H9 (cell line): ENCODE measurements around the gene LIMS2. TPM values are rescaled to one million over a fixed set of nuclear protein-coding genes. Genes with fewer than 3 reads are reported as not detected.

Source experiments
- DNase-seq: peaks from one replicate; pipeline ENCODE4 v3.0.0-alpha.2; 2017
- H2AFZ ChIP-seq: one replicate; pipeline ENCODE4 v1.6.1; 2013; ENCODE audit warnings: mild to moderate bottlenecking, low read length, control low read depth, moderate library complexity
- H2AK5ac ChIP-seq: 2 replicates; pipeline ENCODE4 v1.6.1; 2013; ENCODE audit warnings: low read length, control low read depth, mixed read lengths; ENCODE audit not compliant: insufficient read length
- H2BK120ac ChIP-seq: one replicate; pipeline ENCODE4 v1.6.1; 2013; ENCODE audit warnings: low read depth, mild to moderate bottlenecking, low read length, control low read depth, inconsistent platforms; ENCODE audit not compliant: poor library complexity, severe bottlenecking
- H2BK12ac ChIP-seq: 2 replicates; pipeline ENCODE4 v1.6.1; 2013; ENCODE audit warnings: low read length, control low read depth, mixed read lengths, low read depth; ENCODE audit not compliant: insufficient read length
- H2BK15ac ChIP-seq: 2 replicates; pipeline ENCODE4 v1.6.1; 2013; ENCODE audit warnings: low read depth, low read length, control low read depth
- H2BK20ac ChIP-seq: one replicate; pipeline ENCODE4 v1.6.1; 2013; ENCODE audit warnings: low read depth, mild to moderate bottlenecking, low read length, control low read depth, inconsistent platforms; ENCODE audit not compliant: poor library complexity, severe bottlenecking
- H2BK5ac ChIP-seq: 2 replicates; pipeline ENCODE4 v1.6.1; 2013; ENCODE audit warnings: low read length, control low read depth, mixed read lengths; ENCODE audit not compliant: insufficient read length
- H3K14ac ChIP-seq: 2 replicates; pipeline ENCODE4 v1.6.1; 2013; ENCODE audit warnings: low read length, control low read depth; ENCODE audit not compliant: insufficient read depth
- H3K18ac ChIP-seq: 2 replicates; pipeline ENCODE4 v1.6.1; 2013; ENCODE audit warnings: low read depth, mild to moderate bottlenecking, mixed read lengths, low read length, control low read depth; ENCODE audit not compliant: insufficient read length
- H3K23ac ChIP-seq: 2 replicates; pipeline ENCODE4 v1.6.1; 2013; ENCODE audit warnings: low read length, control low read depth, mixed read lengths, low read depth; ENCODE audit not compliant: insufficient read length
- H3K23me2 ChIP-seq: 2 replicates; pipeline ENCODE4 v1.6.1; 2013; ENCODE audit warnings: low read depth, mild to moderate bottlenecking, mixed read lengths, low read length, control low read depth; ENCODE audit not compliant: insufficient read length, poor library complexity, severe bottlenecking
- H3K27ac ChIP-seq: 2 replicates; pipeline ENCODE4 v1.5.1; 2013; ENCODE audit warnings: low read length, control low read depth, mixed read lengths, low read depth; ENCODE audit not compliant: insufficient read length
- H3K27me3 ChIP-seq: 2 replicates; pipeline ENCODE4 v1.6.1; 2013; ENCODE audit warnings: low read length, control low read depth, inconsistent platforms; ENCODE audit not compliant: insufficient read depth
- H3K4ac ChIP-seq: 2 replicates; pipeline ENCODE4 v1.6.1; 2013; ENCODE audit warnings: low read depth, mild to moderate bottlenecking, control low read depth, inconsistent platforms, low read length, moderate library complexity
- H3K4me1 ChIP-seq: 2 replicates; pipeline ENCODE4 v1.6.1; 2013; ENCODE audit warnings: low read length, control low read depth, inconsistent platforms; ENCODE audit not compliant: insufficient read depth
- H3K4me2 ChIP-seq: 2 replicates; pipeline ENCODE4 v1.6.1; 2013; ENCODE audit warnings: low read length, control low read depth, mixed read lengths; ENCODE audit not compliant: insufficient read length, insufficient read depth
- H3K56ac ChIP-seq: 2 replicates; pipeline ENCODE4 v1.6.1; 2013; ENCODE audit warnings: low read depth, mild to moderate bottlenecking, mixed read lengths, low read length, control low read depth; ENCODE audit not compliant: insufficient read length
- H3K79me1 ChIP-seq: 2 replicates; pipeline ENCODE4 v1.6.1; 2013; ENCODE audit warnings: low read depth, mild to moderate bottlenecking, moderate library complexity, low read length, control low read depth, inconsistent platforms; ENCODE audit not compliant: insufficient read depth, poor library complexity, severe bottlenecking
- H3K79me2 ChIP-seq: 2 replicates; pipeline ENCODE4 v1.6.1; 2013; ENCODE audit warnings: low read length, control low read depth, inconsistent platforms; ENCODE audit not compliant: insufficient read depth
- H3K9ac ChIP-seq: 2 replicates; pipeline ENCODE4 v1.6.1; 2013; ENCODE audit warnings: low read length, control low read depth, mixed read lengths; ENCODE audit not compliant: insufficient read length; ENCODE audit errors: extremely low read depth
- H3K9me3 ChIP-seq: one replicate; pipeline ENCODE4 v1.6.1; 2013; ENCODE audit warnings: low read depth, low read length, inconsistent platforms; ENCODE audit not compliant: control insufficient read depth
- H3T11ph ChIP-seq: one replicate; pipeline ENCODE4 v1.6.1; 2013; ENCODE audit warnings: mild to moderate bottlenecking, low read length, control low read depth, inconsistent platforms
- H4K20me1 ChIP-seq: one replicate; pipeline ENCODE4 v1.6.1; 2013; ENCODE audit not compliant: control insufficient read depth, insufficient read length, insufficient read depth
- H4K5ac ChIP-seq: 2 replicates; pipeline ENCODE4 v1.6.1; 2013; ENCODE audit warnings: low read depth, mild to moderate bottlenecking, mixed read lengths, low read length, control low read depth; ENCODE audit not compliant: insufficient read length
- H4K8ac ChIP-seq: replicated peaks from 2 replicates; pipeline ENCODE4 v1.6.1; 2013; ENCODE audit warnings: low read length, control low read depth, mixed read lengths, low read depth; ENCODE audit not compliant: insufficient read length
- H4K91ac ChIP-seq: 2 replicates; pipeline ENCODE4 v1.6.1; 2013; ENCODE audit warnings: low read depth, mild to moderate bottlenecking, moderate library complexity, mixed read lengths, low read length, control low read depth; ENCODE audit not compliant: insufficient read length
- H3K27ac Mint-ChIP-seq, 3 experiments: 2 replicates in 2 of 3; 3 replicates in 1 of 3; pipeline ENCODE4 v1.8.0; 2020 to 2021; ENCODE audit warnings: mixed read lengths in 3 of 3, mild to moderate bottlenecking in 1 of 3, moderate library complexity in 1 of 3
- H3K27me3 Mint-ChIP-seq: 2 replicates; pipeline ENCODE4 v1.8.0; 2021; ENCODE audit warnings: low read depth, mild to moderate bottlenecking, moderate library complexity, mixed read lengths
- H3K36me3 Mint-ChIP-seq, 3 experiments: 2 replicates in 2 of 3; 3 replicates in 1 of 3; pipeline ENCODE4 v1.8.0; 2020 to 2021; ENCODE audit warnings: low read depth in 3 of 3, mixed read lengths in 3 of 3; ENCODE audit not compliant: insufficient read depth in 1 of 3
- H3K4me1 Mint-ChIP-seq, 2 experiments: 2 replicates each; pipeline ENCODE4 v1.8.0; 2020; ENCODE audit warnings: mixed read lengths in 2 of 2
- H3K4me3 Mint-ChIP-seq, 2 experiments: 2 replicates in 1 of 2; 3 replicates in 1 of 2; pipeline ENCODE4 v1.8.0; 2020 to 2021; ENCODE audit warnings: mild to moderate bottlenecking in 2 of 2, mixed read lengths in 2 of 2, moderate library complexity in 1 of 2
- H3K9me3 Mint-ChIP-seq, 2 experiments: 2 replicates in 1 of 2; 3 replicates in 1 of 2; pipeline ENCODE4 v1.8.0; 2020; ENCODE audit warnings: mild to moderate bottlenecking in 2 of 2, mixed read lengths in 2 of 2, moderate library complexity in 1 of 2
- CTCF ChIP-seq: fragments of 200-600 bp; sonication (generic); conservative IDR thresholded peaks from 3 replicates; pipeline ENCODE4 v1.8.0; 2021; ENCODE audit warnings: antibody characterized with exemption, mild to moderate bottlenecking
- WGBS: extraction: QIAGEN DNeasy Blood & Tissue Kit; methylation state at CpG from one replicate; pipeline ENCODE4 v1.1.7; 2013; ENCODE audit warnings: missing lambda C conversion rate, low lambda C conversion rate, mixed read lengths; ENCODE audit not compliant: insufficient read length; ENCODE audit errors: extremely low coverage; 5-methylcytosine and 5-hydroxymethylcytosine counted together
- total RNA-seq: library from RNA; stranded (reverse); gene quantifications from 2 replicates; pipeline ENCODE4 v1.2.1, GENCODE V29; 2021

Gene LIMS2
- total RNA-seq, 1 experiment from 2014 or later: 5.9 TPM

- Histone ChIP-seq H4K5ac (no peak overlapping the region), H3K79me1 (no peaks in the 10 kb centered on the region), H3K14ac (0 out of 2 replicates have a peak overlapping the region, but pooled peaks have one; percentile 18), H3K27me3 (no peaks in the 10 kb centered on the region), H4K20me1 (no peaks in the 10 kb centered on the region), H3K27ac (no peak overlapping the region), H3K23me2 (peaks cover 4% of the 10 kb centered on the region), H2AK5ac (no peak overlapping the region), H3K18ac (no peak overlapping the region), H2BK12ac (no peak overlapping the region), H2BK20ac (no peak overlapping the region), H2BK15ac (no peak overlapping the region), H3K79me2 (no peaks in the 10 kb centered on the region), H2BK5ac (no peak overlapping the region), H3K56ac (no peak overlapping the region), H3K9me3 (no peaks in the 10 kb centered on the region), H3K23ac (no peak overlapping the region), H2BK120ac (no peak overlapping the region), H4K8ac (no peak overlapping the region), H3K4ac (no peak overlapping the region), H3K9ac (no peak overlapping the region), H3K4me2 (no peak overlapping the region), H4K91ac (no peak overlapping the region), H2AFZ (no peak overlapping the region), H3K4me1 (no peaks in the 10 kb centered on the region), H3T11ph (no peak overlapping the region)
- no peak for DNase-seq
- Mint-ChIP-seq H3K4me3 (no peak overlapping the region), H3K36me3 (no peaks in the 10 kb centered on the region), H3K4me1 (peaks cover 11 to 20% of the 10 kb centered on the region in 2 experiments), H3K9me3 (no peaks in the 10 kb centered on the region), H3K27ac (no peak overlapping the region), H3K27me3 (peaks cover 5% of the 10 kb centered on the region)
- no peak for TF ChIP-seq CTCF
- no CpG with 5 or more reads among the region's 24 CpGs for WGBS
Measured at GRCh38 chr2:127654084-127654837, 21.1 kb downstream of the LIMS2 start.
